ENCODE results near the gene ZFP92. TPM values are rescaled to one million over a fixed set of nuclear protein-coding genes. Genes with fewer than 3 reads are reported as not detected.

ZFP92 gene
- total and polyA plus RNA-seq, 2 donors (not counting 1 experiment from before 2014, with no cell fraction given) = 0.06 to 0.17 TPM

GRCh38 chrX:153394612-153395011 is 16.7 kb upstream of the ZFP92 start:
- Histone ChIP-seq H2AFZ (ENCODE audit: low read length) (no peak overlapping the region), H4K20me1 (ENCODE audit: control insufficient read depth, extremely low read depth, insufficient read depth, low read length) (no peaks in the 10 kb centered on the region), H3K4me1 (ENCODE audit: control insufficient read depth, extremely low read depth, insufficient read depth, low read length) (no peaks in the 10 kb centered on the region), H3K9me3 (ENCODE audit: control insufficient read depth, insufficient read depth, low read depth, low read length) (no peaks in the 10 kb centered on the region), H3K4me3 (replicated peaks in 1 of 4; ENCODE audit: control extremely low read depth in 1 of 4, insufficient read depth in 1 of 4, low read depth in 3 of 4, low read length in 4 of 4) (no peak overlapping the region), H3K9ac (ENCODE audit: insufficient read depth, low read length) (no peak overlapping the region), H3K79me2 (ENCODE audit: control insufficient read depth, insufficient read depth, low read length) (no peaks in the 10 kb centered on the region), H3K27ac (ENCODE audit: insufficient read depth, low read length) (no peak overlapping the region), H3K4me2 (ENCODE audit: extremely low read depth, insufficient read depth, low read length) (no peak overlapping the region), H3K27me3 (ENCODE audit: control insufficient read depth, insufficient read depth, low read length) (no peaks in the 10 kb centered on the region), H3K36me3 (ENCODE audit: control insufficient read depth, insufficient read depth, low read length) (no peaks in the 10 kb centered on the region)
- TF ChIP-seq CTCF (conservative IDR thresholded peaks at IDR 0.05 in 1 of 2, IDR thresholded peaks at IDR 0.05 in 1 of 2; ENCODE audit: low read depth in 1 of 2, low read length in 2 of 2) (no peak), EZH2 (IDR thresholded peaks at IDR 0.05; ENCODE audit: low read length, missing control alignments) (no peak)
- DNase-seq (ENCODE audit: low read depth in 2 of 2) = no peak

GRCh38 chrX:153395613-153396319 is 15.5 kb upstream of the ZFP92 start:
- Histone ChIP-seq H3K4me3 (replicated peaks in 1 of 4; ENCODE audit: control extremely low read depth in 1 of 4, insufficient read depth in 1 of 4, low read depth in 3 of 4, low read length in 4 of 4) (no peak overlapping the region), H3K4me1 (ENCODE audit: control insufficient read depth, extremely low read depth, insufficient read depth, low read length) (no peaks in the 10 kb centered on the region), H3K9ac (ENCODE audit: insufficient read depth, low read length) (no peak overlapping the region), H3K27me3 (ENCODE audit: control insufficient read depth, insufficient read depth, low read length) (no peaks in the 10 kb centered on the region), H3K36me3 (ENCODE audit: control insufficient read depth, insufficient read depth, low read length) (no peaks in the 10 kb centered on the region), H3K79me2 (ENCODE audit: control insufficient read depth, insufficient read depth, low read length) (no peaks in the 10 kb centered on the region), H3K9me3 (ENCODE audit: control insufficient read depth, insufficient read depth, low read depth, low read length) (no peaks in the 10 kb centered on the region), H3K27ac (ENCODE audit: insufficient read depth, low read length) (no peak overlapping the region), H3K4me2 (ENCODE audit: extremely low read depth, insufficient read depth, low read length) (no peak overlapping the region), H2AFZ (ENCODE audit: low read length) (no peak overlapping the region), H4K20me1 (ENCODE audit: control insufficient read depth, extremely low read depth, insufficient read depth, low read length) (no peaks in the 10 kb centered on the region)
- DNase-seq (ENCODE audit: low read depth in 2 of 2) = no peak
- TF ChIP-seq EZH2 (IDR thresholded peaks at IDR 0.05; ENCODE audit: low read length, missing control alignments) (no peak), CTCF (conservative IDR thresholded peaks at IDR 0.05 in 1 of 2, IDR thresholded peaks at IDR 0.05 in 1 of 2; ENCODE audit: low read depth in 1 of 2, low read length in 2 of 2) (no peak)

- TF ChIP-seq CTCF (conservative IDR thresholded peaks at IDR 0.05 in 1 of 2, IDR thresholded peaks at IDR 0.05 in 1 of 2; ENCODE audit: low read depth in 1 of 2, low read length in 2 of 2) (no peak), EZH2 (IDR thresholded peaks at IDR 0.05; ENCODE audit: low read length, missing control alignments) (no peak)
- no peak overlapping the region for H3K4me2 ChIP-seq (ENCODE audit: extremely low read depth, insufficient read depth, low read length)
- H3K4me1 ChIP-seq (ENCODE audit: control insufficient read depth, extremely low read depth, insufficient read depth, low read length) = no peaks in the 10 kb centered on the region
- no peak overlapping the region for H3K9ac ChIP-seq (ENCODE audit: insufficient read depth, low read length)
- H4K20me1 ChIP-seq (ENCODE audit: control insufficient read depth, extremely low read depth, insufficient read depth, low read length) = no peaks in the 10 kb centered on the region
- no peaks in the 10 kb centered on the region for H3K79me2 ChIP-seq (ENCODE audit: control insufficient read depth, insufficient read depth, low read length)
- H2AFZ ChIP-seq (ENCODE audit: low read length) = no peak overlapping the region
- H3K27me3 ChIP-seq (ENCODE audit: control insufficient read depth, insufficient read depth, low read length) = no peaks in the 10 kb centered on the region
- H3K9me3 ChIP-seq (ENCODE audit: control insufficient read depth, insufficient read depth, low read depth, low read length) = no peaks in the 10 kb centered on the region
- H3K36me3 ChIP-seq (ENCODE audit: control insufficient read depth, insufficient read depth, low read length) = no peaks in the 10 kb centered on the region
- no peak overlapping the region for H3K27ac ChIP-seq (ENCODE audit: insufficient read depth, low read length)
- no peak overlapping the region for H3K4me3 ChIP-seq (replicated peaks in 1 of 4; ENCODE audit: control extremely low read depth in 1 of 4, insufficient read depth in 1 of 4, low read depth in 3 of 4, low read length in 4 of 4)
- no peak for DNase-seq (ENCODE audit: low read depth in 2 of 2)
Measured at GRCh38 chrX:153396320-153397195, 14.7 kb upstream of the ZFP92 start.
